Tibial nerve (tissue), 4 donors: ENCODE data around the gene HYDIN. TPM values are rescaled to one million over a fixed set of nuclear protein-coding genes. Genes with fewer than 3 reads are reported as not detected.

Source experiments
- DNase-seq, 2 donors: peaks; one replicate each; pipeline ENCODE4 v3.0.0-alpha.2; 2019; ENCODE audit warnings: low spot score in 2 of 2
- H3K27ac ChIP-seq, 4 donors: fragments of 200-600 bp; sonication (generic) in 3 of 4; one replicate each; pipeline ENCODE4 v1.5.1; 2017 to 2019; ENCODE audit warnings: mild to moderate bottlenecking in 1 of 4
- H3K27me3 ChIP-seq, 2 donors: fragments of 200-600 bp; sonication (generic) in 1 of 2; one replicate each; pipeline versions ENCODE4 v1.5.1 to v1.6.0; 2017 to 2019
- H3K36me3 ChIP-seq, 3 donors: fragments of 200-600 bp; sonication (generic); one replicate each; pipeline ENCODE4 v1.5.1; 2018 to 2019
- H3K4me1 ChIP-seq, 4 donors: fragments of 200-600 bp; sonication (generic) in 3 of 4; one replicate each; pipeline ENCODE4 v1.5.1; 2017 to 2019
- H3K4me3 ChIP-seq, 4 donors: fragments of 200-600 bp; sonication (generic) in 3 of 4; one replicate each; pipeline ENCODE4 v1.5.1; 2017 to 2019; ENCODE audit warnings: mild to moderate bottlenecking in 1 of 4, moderate library complexity in 1 of 4
- H3K9me3 ChIP-seq, 4 donors: fragments of 200-600 bp; sonication (generic) in 3 of 4; one replicate each; pipeline ENCODE4 v1.5.1; 2017 to 2019
- CTCF ChIP-seq, 5 experiments: fragments of 200-600 bp in 3 of 5; fragments of 450-650 bp in 2 of 5; sonication (generic) in 3 of 5; IDR thresholded peaks; one replicate each; pipeline ENCODE4 v1.5.1; 2016 to 2019; ENCODE audit warnings: antibody characterized with exemption in 5 of 5, mild to moderate bottlenecking in 3 of 5, moderate library complexity in 2 of 5
- EP300 ChIP-seq, 2 donors: sonication (generic); formaldehyde crosslinking; IDR thresholded peaks; one replicate each; pipeline ENCODE4 v1.6.1; 2017; ENCODE audit warnings: antibody characterized with exemption in 2 of 2, mild to moderate bottlenecking in 1 of 2
- POLR2A ChIP-seq, 2 donors: fragments of 450-650 bp; IDR thresholded peaks; one replicate each; pipeline ENCODE4 v1.6.1; 2017; ENCODE audit warnings: antibody characterized with exemption in 2 of 2, mild to moderate bottlenecking in 2 of 2, moderate library complexity in 2 of 2
- WGBS, 2 donors: methylation state at CpG; one replicate each; pipeline ENCODE4 v1.1.5; 2018; 5-methylcytosine and 5-hydroxymethylcytosine counted together
- total RNA-seq, 4 donors: library from RNA; depleted of rRNA; stranded (reverse); fragments of >200 nt; gene quantifications; one replicate each; pipeline ENCODE4 v1.1.0, GENCODE V29; 2016

The HYDIN gene
- total RNA-seq, 4 donors from 2014 or later: 0.21 to 3.1 (median 0.91) TPM

GRCh38 chr16:70789595-70790447, 440.7 kb downstream of the HYDIN start:
- no peak overlapping the region for H3K27ac ChIP-seq
- peaks cover 0 to 17% (median 0%) of the 10 kb centered on the region in 4 donors for H3K4me1 ChIP-seq
- DNase-seq: no peak
- WGBS, 2 donors: 73 to 79% methylated on average over 16 of the region's 16 CpGs
- H3K4me3 ChIP-seq: no peak overlapping the region
- peaks cover 0 to 38% (median 0%) of the 10 kb centered on the region in 3 donors for H3K36me3 ChIP-seq
- no peaks in the 10 kb centered on the region for H3K27me3 ChIP-seq
- TF ChIP-seq POLR2A (IDR thresholded peaks at IDR 0.05) (no peak), CTCF (IDR thresholded peaks at IDR 0.05) (no peak), EP300 (IDR thresholded peaks at IDR 0.05) (no peak)
- no peaks in the 10 kb centered on the region for H3K9me3 ChIP-seq

- Histone ChIP-seq H3K36me3 (peaks cover 0 to 46% (median 1%) of the 10 kb centered on the region in 3 donors), H3K4me3 (no peak overlapping the region), H3K9me3 (no peaks in the 10 kb centered on the region), H3K27me3 (no peaks in the 10 kb centered on the region), H3K27ac (peak overlapping the region in 1 of 4 donors; percentile 29), H3K4me1 (peaks cover 0 to 17% (median 0%) of the 10 kb centered on the region in 4 donors)
- WGBS, 2 donors: 61% methylated on average over 18 of the region's 18 CpGs
- peak; percentile 83 to 93 for DNase-seq
- TF ChIP-seq EP300 (IDR thresholded peaks at IDR 0.05) (no peak), CTCF (IDR thresholded peaks at IDR 0.05) (no peak), POLR2A (IDR thresholded peaks at IDR 0.05) (no peak)
Observed at GRCh38 chr16:70788668-70789594, 441.6 kb downstream of the HYDIN start.

- DNase-seq: no peak
- peaks cover 0 to 74% (median 28%) of the 10 kb centered on the region in 3 donors for H3K36me3 ChIP-seq
- WGBS, 2 donors: 91 to 96% methylated on average over 17 to 19 of the region's 19 CpGs
Observed at GRCh38 chr16:70786020-70786755, 444.3 kb downstream of the HYDIN start.

More at GRCh38 chr16:70786020-70786755, 444.3 kb downstream of the HYDIN start:
- H3K27me3 ChIP-seq: no peaks in the 10 kb centered on the region
- peaks cover 0 to 17% (median 0%) of the 10 kb centered on the region in 4 donors for H3K4me1 ChIP-seq
- H3K9me3 ChIP-seq: no peaks in the 10 kb centered on the region
- no peak overlapping the region for H3K27ac ChIP-seq
- no peak for TF ChIP-seq CTCF (IDR thresholded peaks at IDR 0.05)
- no peak for TF ChIP-seq POLR2A (IDR thresholded peaks at IDR 0.05)
- no peak for TF ChIP-seq EP300 (IDR thresholded peaks at IDR 0.05)
- no peak overlapping the region for H3K4me3 ChIP-seq
